Forelimb muscle (tissue), 1 donor: ENCODE data around the gene CRYBG1. TPM values are rescaled to one million over a fixed set of nuclear protein-coding genes. Genes with fewer than 3 reads are reported as not detected.
A peak's percentile ranks its signal among the peaks of the same experiment; 100 is the strongest.

ENCODE experiments used
- DNase-seq: peaks from one replicate; pipeline ENCODE4 v3.0.0-alpha.2; 2013; ENCODE audit warnings: low read depth
- polyA plus RNA-seq: library from polyadenylated mRNA; unstranded; fragments of 120-200 nt; gene quantifications from one replicate; pipeline ENCODE4 v1.2.1, GENCODE V29; 2013; ENCODE audit not compliant: insufficient read length

CRYBG1 gene, protein sequence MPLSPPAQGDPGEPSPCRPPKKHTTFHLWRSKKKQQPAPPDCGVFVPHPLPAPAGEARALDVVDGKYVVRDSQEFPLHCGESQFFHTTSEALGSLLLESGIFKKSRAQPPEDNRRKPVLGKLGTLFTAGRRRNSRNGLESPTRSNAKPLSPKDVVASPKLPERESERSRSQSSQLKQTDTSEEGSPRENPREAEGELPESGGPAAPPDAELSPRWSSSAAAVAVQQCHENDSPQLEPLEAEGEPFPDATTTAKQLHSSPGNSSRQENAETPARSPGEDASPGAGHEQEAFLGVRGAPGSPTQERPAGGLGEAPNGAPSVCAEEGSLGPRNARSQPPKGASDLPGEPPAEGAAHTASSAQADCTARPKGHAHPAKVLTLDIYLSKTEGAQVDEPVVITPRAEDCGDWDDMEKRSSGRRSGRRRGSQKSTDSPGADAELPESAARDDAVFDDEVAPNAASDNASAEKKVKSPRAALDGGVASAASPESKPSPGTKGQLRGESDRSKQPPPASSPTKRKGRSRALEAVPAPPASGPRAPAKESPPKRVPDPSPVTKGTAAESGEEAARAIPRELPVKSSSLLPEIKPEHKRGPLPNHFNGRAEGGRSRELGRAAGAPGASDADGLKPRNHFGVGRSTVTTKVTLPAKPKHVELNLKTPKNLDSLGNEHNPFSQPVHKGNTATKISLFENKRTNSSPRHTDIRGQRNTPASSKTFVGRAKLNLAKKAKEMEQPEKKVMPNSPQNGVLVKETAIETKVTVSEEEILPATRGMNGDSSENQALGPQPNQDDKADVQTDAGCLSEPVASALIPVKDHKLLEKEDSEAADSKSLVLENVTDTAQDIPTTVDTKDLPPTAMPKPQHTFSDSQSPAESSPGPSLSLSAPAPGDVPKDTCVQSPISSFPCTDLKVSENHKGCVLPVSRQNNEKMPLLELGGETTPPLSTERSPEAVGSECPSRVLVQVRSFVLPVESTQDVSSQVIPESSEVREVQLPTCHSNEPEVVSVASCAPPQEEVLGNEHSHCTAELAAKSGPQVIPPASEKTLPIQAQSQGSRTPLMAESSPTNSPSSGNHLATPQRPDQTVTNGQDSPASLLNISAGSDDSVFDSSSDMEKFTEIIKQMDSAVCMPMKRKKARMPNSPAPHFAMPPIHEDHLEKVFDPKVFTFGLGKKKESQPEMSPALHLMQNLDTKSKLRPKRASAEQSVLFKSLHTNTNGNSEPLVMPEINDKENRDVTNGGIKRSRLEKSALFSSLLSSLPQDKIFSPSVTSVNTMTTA (N-terminal part only)
- 2.0 TPM for polyA plus RNA-seq

DNA sequence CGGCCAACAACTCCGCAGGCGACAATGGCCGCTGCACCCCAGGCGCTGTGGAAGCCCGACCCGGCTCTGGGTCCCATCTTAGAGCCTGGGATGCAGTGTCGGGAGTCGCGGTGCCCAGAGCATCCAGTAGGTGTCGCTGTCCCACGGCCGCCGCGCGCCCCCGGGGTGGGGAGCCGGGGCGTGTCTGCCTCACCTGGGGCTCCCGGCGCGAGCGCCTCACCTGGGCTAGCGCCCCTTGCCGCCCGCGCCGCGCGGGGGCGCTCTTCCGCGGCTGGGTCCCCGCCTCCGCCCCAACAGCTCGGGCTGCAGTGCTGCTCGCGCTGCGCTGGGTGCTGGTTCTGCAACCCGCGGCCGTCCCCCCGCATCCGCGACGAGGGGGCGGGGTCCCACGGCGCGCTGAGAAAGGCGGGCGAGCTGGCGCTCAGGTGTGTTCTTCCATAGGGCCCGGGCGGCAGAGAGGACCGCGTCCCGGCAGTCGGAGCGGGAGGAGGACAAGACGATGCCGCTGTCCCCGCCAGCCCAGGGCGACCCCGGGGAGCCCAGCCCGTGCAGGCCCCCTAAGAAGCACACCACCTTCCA lies at the start of gene CRYBG1:
Gene CRYBG1 (plus strand): TSS at position 308 of the 579 bp plus-strand sequence. CDS start 192 bp downstream, at position 500.
- DNase-seq: no peak

DNA sequence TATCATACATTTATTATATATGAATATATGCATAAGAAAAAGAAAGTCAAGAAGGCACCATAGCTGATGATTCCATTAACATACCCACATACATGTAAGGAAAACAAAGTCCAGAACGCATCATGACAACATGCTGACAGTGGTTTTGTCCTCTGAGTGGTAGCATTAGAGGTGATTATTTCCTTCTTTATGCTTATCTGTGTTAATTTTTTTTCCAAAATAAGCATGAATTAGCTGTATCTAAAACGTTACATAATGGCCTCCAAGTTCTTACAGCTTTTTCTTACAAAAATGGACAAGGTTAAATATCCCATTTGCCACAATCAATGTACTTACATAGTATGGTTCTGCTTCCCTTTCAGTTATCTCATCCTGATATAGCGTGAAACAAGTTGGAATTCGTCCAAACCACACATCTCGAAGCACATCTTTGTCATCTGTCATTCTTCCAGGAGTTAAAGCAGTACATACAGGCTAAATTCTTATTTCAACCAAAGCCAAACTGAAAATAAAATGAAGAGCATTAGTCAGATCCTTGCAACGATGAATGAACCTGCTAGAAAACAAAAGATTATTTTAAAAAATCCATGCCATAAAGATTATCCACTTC lies 44.6 kb upstream of the CRYBG1 start:
- no peak for DNase-seq

DNA sequence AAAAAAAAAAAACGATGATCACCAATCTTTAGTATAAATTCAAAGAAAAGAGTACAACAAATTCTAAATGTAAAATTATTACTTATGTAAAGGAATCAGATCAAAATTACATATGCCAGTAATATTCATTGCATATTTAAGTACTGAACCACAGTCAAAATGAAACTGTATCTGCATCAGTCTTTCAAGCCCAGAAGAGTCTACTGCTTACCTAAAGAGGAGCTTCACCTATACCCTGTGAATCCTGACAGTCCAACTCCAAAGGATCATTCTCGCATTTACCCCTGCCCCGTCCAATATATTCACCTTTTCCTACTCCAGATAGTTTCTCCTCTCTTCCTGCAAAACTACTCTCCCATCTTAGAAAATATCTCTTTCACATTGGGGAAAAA lies 44.1 kb upstream of the CRYBG1 start:
- DNase-seq: no peak

DNA sequence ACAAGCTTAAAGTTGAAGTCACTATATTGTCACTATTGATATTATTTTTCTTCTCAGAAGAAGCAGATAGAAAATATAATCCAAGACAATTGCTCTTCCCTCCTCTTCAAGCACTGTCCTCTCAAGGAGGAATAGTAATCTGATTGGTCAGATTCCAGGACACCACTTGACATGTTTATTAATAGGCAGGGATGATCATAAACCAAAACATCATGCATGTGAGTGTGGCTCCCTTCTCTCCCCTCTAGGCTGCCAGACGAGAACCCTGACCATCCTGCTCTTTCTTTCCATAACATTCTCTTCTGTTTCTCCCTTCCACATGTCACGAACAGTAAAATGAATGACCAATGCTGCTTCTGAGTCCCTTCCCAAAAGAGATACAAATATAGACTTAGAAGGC lies 42.5 kb upstream of the CRYBG1 start:
- no peak for DNase-seq

GRCh38 chr6:106318851-106319250 lies 41.7 kb upstream of the CRYBG1 start:
- no peak for DNase-seq

GRCh38 chr6:106321940-106322339 lies 38.6 kb upstream of the CRYBG1 start:
- no peak for DNase-seq

DNA sequence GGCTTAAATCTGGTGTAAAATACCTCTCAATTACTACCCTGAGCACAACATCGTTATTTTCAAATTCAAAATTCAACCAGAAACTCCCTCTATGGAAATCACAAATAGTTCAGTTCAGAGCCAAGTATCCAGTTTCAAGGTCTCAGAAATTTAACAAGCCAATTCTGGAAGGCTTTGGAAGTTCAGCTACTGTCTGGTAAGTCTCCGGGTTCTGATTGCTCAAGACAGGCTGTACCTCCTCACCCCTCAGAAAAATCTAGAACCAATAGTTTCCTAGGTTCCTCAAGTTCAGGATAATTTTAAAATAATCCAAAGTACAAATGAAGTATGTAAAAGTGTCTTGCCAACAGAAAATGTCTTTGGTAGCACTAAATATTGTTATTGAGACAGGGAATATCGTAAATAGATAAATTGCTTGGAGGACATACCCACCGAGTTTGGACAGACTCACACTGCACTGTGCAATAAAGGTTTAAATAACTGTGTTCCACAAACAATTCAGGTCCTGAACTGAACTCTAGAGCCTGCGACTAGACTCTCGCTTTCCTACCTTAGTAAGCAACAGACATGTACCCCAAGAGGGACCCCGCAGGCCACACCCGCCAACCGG lies 35.7 kb upstream of the CRYBG1 start:
- no peak for DNase-seq

- peak; percentile 92 for DNase-seq
Measured at GRCh38 chr6:106325336-106326178, 35.0 kb upstream of the CRYBG1 start, which contains the start of gene ATG5. TSS of gene ATG5 (minus strand) at chr6:106325760. CDS start at chr6:106316208, 9,552 bp downstream.

DNA sequence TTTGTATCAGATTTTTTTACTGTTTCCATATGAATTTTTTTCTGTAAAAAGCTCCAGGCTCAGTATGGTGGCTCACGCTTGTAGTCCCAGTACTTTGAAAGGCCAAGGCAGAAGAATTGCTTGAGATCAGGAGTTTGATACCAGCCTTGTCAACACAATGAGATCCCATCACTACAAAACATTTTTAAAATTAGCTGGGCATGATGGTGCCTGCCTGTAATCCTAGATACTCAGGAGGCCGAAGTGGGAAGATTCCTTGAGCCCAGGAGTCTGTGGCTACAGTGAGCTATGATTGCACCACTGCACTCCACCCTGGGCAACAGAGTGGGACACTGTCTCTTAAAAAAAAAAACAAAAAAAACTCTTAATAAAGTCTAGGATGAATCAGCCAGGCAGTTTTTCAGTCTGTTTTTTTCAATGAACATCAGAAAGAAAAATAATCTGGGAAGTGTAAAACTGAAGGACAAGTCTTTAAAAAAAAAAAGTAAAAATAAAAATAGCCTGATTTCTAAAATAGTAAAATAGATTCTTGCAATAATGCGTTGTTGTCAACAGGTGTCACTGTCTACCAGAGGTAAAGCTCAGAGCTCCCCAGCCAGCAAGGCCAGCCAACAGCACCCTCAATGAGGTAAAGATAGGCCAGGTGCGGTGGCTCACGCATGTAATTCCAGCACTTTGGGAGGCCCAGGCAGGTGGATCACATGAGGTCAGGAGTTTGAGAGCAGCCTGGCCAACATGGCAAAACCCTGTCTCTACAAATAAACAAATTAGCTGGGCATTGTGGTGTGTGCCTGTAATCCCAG lies 25.7 kb upstream of the CRYBG1 start:
- no peak for DNase-seq

DNA sequence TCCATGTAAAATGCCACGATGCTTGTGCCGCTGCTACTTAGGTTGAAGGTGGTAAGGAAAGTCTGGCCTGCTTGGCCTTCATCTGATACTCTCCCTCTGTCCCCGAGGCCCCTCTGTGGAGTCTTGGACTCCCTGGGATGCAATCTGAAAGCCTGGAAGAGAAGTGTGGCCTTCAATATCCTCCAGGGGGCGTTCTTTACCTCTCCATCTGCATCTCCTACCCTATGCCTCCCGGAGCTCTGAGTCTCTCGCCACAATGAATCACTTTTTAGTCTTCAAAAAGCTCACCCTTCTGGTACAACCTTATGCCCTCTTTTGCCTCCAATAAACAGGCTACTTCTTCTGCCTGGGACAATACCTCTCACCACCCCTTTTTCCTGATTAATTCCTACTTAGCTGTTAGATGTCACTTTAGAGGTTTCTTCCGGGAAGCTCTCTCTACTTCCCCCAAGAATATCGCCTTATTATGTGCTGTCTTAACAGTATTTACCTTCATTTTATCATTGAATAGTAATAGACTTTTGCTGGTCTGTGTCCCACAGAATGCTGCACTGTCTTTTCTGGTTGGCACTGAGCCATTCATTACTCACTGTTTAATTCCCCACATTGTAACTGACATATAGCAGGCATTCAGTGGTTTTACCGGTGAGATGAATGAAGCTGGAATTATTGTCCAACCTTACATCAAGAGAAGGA lies 21.0 kb upstream of the CRYBG1 start:
- DNase-seq: no peak

- no peak for DNase-seq
Measured at GRCh38 chr6:106347219-106347618, 13.3 kb upstream of the CRYBG1 start.

DNA sequence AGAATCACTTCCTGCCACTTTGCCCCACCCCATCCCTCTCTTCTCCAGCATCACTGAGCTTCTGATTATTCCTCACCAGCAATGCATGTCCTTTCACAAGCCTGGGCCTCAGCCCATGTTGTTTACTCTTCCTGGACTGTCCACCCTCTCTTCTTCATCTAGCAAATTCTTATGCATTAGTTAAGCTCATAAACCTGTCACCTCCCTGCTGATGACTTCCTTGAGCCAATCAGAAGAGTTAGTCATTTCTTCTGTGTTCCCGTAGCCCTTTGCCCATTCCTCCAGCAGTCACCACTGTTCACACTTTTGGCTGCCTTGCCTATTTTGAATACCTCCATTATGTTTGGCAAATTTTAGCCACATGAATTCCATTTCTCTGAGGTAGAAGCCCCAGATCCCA lies 4.1 kb upstream of the CRYBG1 start:
- no peak for DNase-seq

GRCh38 chr6:106359959-106360409 lies 533 bp upstream of the CRYBG1 start:
- DNase-seq: no peak

- DNase-seq: no peak
Measured at GRCh38 chr6:106360989-106361430, 493 bp downstream of the CRYBG1 start.

DNA sequence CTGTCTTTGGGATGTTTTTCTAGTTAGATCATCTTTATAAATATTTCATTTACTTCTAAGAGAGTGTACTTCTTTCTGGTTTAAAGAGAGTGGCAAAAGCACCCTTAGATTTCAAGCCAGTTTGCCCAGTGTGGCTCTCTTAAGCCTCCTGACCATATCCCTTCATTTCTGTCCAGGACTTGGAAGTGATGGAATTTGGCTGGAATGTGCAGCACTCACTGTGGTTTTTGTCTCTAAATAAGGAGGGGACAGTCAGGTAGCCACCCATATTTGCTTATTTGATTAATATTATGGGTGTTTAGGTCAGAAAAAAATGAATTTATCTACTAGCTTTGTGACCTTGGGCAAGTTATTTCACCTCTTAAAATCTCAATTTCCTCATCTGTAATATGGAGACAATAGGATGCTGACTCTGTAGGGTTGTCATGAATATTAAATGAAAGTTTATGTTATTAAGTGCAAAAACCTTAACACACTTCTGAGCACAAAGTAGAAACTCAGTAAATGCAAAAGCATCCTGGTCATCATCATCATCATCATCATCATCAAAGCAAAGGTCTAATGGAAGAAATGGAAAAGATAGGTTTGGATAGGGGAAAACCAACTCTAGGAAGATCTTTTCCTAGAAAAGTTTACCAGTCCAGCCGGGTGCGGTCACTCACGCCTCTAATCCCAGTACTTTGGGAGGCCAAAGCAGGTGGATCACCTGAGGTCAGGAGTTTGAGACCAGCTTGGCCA lies 3.1 kb downstream of the CRYBG1 start:
- DNase-seq: no peak

DNA sequence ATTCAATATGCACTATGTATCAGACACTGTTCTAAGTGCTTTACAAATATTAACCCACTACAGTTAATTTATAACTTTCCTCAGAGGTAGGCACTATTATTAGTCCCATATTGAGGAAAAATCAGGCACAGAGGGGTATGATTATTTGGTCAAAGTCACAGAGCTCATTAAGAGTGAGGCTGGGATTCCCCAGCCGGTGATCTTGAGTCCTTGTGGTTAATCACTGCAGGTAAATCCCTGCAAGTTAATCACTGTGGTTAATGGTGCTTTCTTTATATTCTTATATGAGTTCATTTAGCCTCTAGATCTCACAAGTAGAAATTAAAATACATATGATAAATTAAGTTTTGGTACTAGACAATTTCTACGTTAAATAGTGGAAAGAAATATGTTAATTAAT lies 9.2 kb downstream of the CRYBG1 start:
- no peak for DNase-seq

DNA sequence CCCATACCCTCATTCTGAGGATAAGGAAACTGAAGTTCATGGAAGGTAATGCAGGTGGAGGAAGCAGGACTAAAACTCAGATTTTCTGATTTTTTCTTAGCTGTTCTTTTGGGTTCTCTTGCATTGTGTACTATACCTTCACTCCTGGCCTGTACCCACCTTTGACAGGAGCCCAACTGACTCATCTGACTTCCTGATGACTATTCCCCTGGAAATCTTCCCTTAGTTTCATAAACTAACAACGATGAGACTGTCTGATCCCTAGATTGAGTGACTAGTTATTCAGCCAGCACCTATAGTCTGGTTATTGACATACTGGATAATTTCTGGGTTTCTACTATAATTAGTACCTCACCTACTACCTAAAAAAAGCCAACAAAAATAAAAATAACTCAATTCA lies 10.1 kb downstream of the CRYBG1 start:
- no peak for DNase-seq
